Dedifferentiated amniotic fluid mesenchymal stem cell (primary cell): ENCODE data around the gene ZNF202.
A peak's percentile ranks its signal among the peaks of the same experiment; 100 is the strongest.
"Not testable (repeated sequence)": the region's sequence is repeated elsewhere in the genome, so short reads cannot be mapped to it uniquely, and the experiment has no call there.

Experiments used
- DNase-seq: peaks from one replicate; pipeline ENCODE4 v3.0.0-alpha.2; 2016; ENCODE audit errors: extremely low spot score

ZNF202 gene

DNA sequence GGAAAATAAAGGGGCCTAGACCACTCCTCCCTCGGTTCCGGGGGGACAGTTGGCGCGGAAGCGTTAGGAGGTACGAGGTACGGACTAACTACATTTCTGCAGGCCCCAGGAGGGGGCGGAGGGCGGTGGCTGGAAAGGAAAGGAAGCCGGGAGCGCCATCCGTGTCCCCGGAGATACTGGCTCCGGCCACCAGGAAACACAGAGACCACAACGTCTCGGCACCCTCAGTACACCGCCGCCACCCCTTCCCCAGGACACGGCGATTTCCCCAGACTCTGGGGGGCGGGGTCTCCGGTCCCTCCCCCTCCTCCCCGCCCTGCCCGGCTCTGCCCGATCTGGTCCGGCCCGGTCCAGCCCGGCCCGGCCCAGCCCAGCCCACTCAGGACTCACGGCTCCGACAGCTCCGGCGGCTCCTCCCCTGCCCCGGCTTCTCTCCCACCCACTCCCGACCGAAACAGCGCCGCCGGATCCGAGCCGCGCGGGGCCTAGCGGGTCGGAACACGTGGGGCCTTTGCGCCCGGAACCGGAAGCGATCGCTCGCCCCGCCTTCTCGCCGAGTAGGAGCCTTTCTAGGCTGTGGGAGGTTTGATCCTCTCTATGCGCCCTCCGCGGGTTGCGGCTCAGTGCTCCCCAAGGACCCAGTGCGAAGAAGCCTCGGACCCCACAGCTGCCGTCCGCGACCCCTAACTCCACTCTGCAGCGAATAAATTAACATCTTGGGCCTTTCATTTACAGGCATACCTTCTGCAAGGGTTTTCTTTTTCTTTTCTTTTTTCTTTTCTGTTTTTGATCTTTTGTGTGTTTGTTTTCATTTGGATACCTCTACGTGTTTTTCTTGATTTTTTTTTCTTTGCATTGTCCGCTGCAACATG lies at the start of gene ZNF202:
ZNF202 (minus strand) TSS at position 502 of the 872 bp plus-strand sequence. CDS start 10,772 bp downstream, outside the sequence.
- DNase-seq = peak; percentile 88

DNA sequence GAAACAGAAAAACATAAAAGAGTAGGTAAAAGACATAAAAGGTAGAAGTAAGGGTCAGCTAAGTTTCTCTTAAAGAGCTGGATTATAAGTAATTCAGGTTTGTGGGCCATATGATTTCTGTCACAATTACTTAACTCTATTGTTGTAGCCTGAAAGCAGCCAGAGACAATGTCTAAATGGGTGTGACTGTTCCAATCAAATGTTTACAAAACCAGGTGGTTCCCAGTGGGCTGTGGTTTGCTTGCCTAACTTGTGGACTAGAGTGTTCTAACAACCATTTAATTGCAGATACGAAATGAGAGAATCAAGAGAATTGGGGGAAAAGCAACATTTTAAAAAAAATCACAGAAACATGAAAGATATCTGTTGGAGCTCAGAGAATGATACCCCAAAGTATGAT lies 42.1 kb upstream of the ZNF202 start:
- no peak for DNase-seq

GRCh38 chr11:123778511-123778910 lies 37.1 kb upstream of the ZNF202 start:
- no peak for DNase-seq

- no peak for DNase-seq
Observed at GRCh38 chr11:123775715-123776549, 34.5 kb upstream of the ZNF202 start.

- DNase-seq = no peak
Observed at GRCh38 chr11:123775289-123775688, 33.8 kb upstream of the ZNF202 start.

DNA sequence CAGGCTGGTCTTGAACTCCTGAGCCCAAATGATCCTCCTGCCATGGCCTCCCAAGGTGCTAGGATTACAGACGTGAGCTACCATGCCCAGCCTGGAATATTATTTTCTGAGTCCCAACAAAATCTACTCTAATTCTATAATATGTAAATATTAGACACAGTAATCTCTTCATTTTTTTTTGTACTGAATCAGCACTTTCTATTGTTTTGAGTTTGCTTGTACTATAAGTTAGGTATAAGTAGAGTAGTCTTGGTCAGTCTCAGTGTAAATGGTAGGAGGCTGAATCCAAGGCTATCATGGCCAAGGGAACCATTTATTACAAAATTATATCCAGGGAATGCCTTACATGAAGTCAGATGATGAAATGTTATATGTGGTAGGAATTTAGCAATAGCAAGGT lies 32.5 kb upstream of the ZNF202 start:
- DNase-seq = no peak

- no peak for DNase-seq
Observed at GRCh38 chr11:123773026-123773425, 31.6 kb upstream of the ZNF202 start.

DNA sequence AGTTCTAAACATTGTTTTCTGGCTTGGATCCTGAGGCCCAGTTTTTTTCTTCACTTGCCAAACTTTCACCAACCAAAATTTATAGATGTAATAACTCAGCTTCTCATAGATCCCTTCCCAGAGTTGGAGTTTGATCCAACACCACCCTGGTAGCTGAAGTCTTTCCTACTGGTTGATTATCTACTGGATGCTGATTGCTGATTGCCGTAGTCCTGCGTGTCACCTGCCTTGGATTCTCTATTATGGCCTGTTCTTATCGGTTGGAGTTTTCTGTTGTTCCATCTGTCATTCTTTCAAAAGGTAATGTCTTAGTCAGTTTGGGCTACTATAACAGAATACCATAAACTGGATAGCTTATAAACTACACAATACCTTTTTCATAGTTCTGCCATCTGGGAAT lies 30.2 kb upstream of the ZNF202 start:
- no peak for DNase-seq

GRCh38 chr11:123770712-123771111 lies 29.3 kb upstream of the ZNF202 start:
- no peak for DNase-seq

DNA sequence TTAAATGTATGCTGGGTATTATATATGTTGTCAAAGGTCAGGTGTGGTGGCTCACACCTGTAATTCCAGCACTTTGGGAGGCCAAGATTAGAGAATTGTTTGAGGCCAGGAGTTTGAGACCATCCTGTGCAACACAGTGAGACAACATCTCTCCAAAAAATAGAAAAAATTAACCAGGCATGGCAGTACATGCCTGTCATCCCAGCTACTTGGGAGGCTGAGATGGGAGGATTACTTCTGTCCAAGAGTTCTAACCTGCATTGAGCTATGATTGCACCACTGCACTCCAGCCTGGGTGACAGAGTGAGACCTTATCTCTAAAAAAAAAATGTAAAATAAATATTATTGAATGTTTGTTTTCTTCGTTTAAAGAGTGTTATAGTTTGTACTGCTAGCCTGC lies 24.1 kb upstream of the ZNF202 start:
- DNase-seq = no peak

DNA sequence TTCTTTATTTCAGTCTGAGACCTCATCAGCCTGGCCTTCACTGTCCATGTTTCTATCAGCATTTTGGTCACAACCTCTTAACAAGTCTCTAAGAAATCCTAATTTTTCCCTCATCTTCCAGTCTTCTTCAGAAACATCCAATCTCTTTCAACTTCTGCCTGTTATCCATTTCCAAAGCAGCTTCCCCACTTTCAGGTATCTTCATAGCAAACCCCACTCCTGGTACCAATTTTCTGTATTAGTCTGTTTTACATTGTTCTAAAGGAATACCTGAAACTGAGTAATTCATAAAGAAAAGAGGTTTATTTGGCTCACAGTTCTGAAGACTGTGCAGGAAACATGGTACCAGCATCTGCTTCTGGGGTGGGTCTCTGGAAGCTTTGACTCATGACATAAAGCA lies 21.0 kb upstream of the ZNF202 start:
- no peak for DNase-seq

GRCh38 chr11:123760894-123761293 lies 19.4 kb upstream of the ZNF202 start:
- no peak for DNase-seq

- DNase-seq = no peak
Observed at GRCh38 chr11:123757976-123758375, 16.5 kb upstream of the ZNF202 start.

DNA sequence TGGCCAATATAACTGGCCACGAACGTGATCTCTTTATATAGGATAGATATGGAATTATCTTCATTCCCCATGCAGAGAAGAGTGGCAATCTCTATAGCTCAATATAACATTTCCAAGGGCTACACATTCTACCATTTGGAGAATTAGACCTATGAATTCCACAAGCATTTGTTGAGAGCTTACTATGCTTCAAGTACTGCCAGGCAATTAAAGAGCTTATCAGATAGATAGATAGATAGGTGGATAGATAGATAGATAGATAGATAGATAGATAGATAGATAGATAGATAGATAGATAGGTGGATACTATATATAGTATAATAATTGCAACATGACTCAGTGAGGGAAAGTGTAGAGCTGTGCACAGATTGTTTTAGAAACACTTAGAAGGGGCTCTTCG lies 14.4 kb upstream of the ZNF202 start:
- DNase-seq = no peak

DNA sequence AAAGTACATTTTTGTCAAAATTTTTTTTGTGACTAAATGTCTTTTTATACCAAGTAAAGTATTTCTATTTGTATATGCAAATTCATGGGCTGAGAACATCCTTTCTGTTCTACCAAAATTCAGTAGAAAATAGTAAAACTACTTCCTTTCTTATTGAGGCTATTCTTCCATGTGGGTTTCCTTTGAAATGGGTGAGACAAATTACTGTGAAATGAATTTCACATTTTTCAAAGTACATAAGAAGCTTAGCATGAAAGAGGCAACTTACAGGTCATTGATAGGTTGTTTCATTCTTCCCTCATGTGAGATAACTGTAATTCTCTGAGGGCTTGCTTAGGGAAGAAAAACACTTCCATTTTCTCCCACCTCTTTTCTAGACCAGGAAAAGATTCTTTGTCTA lies 13.9 kb upstream of the ZNF202 start:
- DNase-seq = no peak

DNA sequence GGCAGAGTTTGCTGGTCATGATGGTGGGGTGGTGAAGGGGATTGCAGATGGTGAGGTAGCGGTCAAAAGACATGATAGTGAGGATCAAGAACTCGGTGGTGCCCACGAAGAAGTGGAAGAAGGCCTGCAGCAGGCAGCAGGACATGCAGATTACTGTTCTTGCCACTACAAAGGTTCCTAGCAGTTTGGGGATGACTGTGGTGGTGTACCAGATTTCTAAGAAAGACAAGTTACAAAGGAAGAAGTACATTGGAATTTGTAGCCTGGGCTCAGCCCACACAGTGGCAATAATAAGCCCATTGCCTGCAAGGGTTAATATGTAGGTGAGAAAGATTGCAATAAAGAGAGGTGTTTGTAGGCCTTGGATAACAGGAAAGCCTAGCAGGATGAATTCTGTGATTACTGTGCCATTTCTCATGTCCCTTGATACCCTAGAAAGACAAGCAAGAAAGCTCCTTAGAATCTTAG lies 12.7 kb upstream of the ZNF202 start, which contains the start of gene OR6X1:
OR6X1 (minus strand) TSS at position 418 of the 468 bp plus-strand sequence; CDS start at position 418, 0 bp downstream.
- no peak for DNase-seq

DNA sequence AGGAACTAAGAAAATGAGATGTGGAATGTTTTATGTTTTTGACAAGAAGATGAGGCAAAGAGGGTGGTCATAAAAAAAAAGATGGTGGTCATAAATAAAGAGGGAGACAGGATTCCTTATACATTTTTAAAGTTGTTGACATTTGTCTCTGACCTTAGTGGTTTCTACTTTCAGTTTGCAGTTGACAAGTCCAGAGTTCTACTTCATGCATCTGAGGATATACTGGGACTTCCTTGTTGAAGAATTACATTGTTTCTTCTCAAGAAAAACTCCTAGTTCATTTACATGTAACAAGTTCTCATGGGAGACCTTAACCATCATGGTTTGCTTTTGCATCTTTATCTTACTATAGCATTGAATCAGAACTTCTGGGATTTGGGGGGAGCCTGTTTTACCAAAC lies 11.7 kb upstream of the ZNF202 start:
- no peak for DNase-seq

DNA sequence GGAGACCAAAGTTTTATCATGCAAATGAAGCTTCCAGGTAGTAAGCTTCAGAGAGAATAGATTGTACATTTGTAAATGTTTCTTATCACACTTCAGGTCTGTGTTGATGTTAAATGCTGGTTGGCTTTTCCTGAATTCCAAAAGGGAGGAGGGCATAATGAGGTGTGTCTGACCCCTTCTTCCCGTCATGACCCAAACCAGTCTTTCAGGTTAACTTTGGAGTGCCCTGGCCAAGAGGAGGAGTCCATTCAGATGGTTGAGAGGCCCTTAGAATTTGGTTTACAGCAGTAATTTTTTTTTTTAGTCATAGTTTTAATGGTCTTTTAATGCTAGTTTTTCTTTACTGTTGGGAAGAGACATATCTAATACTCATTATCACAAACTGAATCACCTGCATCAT lies 10.3 kb upstream of the ZNF202 start:
- DNase-seq = no peak

- DNase-seq = not testable (repeated sequence)
Observed at GRCh38 chr11:123748349-123748748, 6.9 kb upstream of the ZNF202 start.

DNA sequence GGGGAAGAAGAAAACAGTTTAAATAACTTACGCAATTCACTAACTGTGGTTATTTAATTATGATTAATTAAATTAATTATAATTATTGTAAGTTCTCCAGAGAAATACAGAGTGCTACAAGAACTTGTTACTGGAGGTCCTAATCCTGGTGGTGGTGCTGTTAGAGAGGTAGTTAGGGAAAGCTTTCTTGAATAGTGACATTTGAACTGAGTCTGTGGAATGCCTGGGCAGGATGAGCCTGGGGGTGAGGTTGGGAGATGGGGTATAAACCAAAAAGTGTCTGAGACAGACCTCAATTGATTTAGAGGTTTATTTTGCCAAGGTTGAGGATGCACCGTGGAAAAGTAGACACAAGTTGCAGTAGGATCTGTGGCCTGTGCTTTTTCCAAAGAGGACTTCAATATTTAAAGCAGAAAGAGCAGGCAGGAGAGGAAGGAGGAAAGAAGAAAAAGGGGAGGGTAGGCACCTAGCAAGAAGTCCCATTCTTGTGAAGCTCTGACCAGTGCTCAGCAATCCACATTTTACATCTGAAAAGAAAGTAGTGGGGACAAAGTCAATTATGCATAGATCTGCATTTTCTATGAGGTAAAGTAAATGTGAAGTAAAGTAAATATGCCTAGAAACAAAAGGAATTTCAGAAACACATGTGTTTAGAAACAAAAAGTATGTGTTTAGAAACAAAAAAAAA lies 4.4 kb upstream of the ZNF202 start:
- no peak for DNase-seq

- no peak for DNase-seq
Observed at GRCh38 chr11:123742724-123743120, 1.3 kb upstream of the ZNF202 start.
